IMR-90 (cell line): Measurements from ENCODE around the gene TBCC. TPM values are rescaled to one million over a fixed set of nuclear protein-coding genes. Genes with fewer than 3 reads are reported as not detected.

ENCODE experiments used
- ATAC-seq: fragments of 200-7000 bp; cut with Tn5 transposase; 2 replicates; pipeline ENCODE4 v1.9.1; 2020; ENCODE audit warnings: low read depth, mild to moderate bottlenecking, moderate library complexity
- BruUV-seq: library from RNA; stranded (reverse); fragments of 400-500 nt; replicated peaks from 2 replicates; lab custom pipeline; 2021; lab: Mats Ljungman, UMichigan
- CTCF ChIA-PET: fragments of 300-600 bp; formaldehyde crosslinking; extraction: SDS; loops from one replicate; lab custom pipeline; 2021; ENCODE audit warnings: antibody characterized with exemption; lab: Yijun Ruan, JAX
- POLR2A ChIA-PET: fragments of 300-600 bp; sonication (Branson Sonifier 250); formaldehyde crosslinking; loops from one replicate; lab custom pipeline; 2022; ENCODE audit warnings: antibody characterized with exemption; ENCODE audit not compliant: unreplicated experiment; lab: Charles Lee
- DNase-seq: peaks from one replicate; pipeline ENCODE4 v3.0.0; 2013
- H2AFZ ChIP-seq: replicated peaks from 2 replicates; pipeline ENCODE3; 2013; ENCODE audit warnings: low read length, mild to moderate bottlenecking; ENCODE audit not compliant: poor library complexity
- H2AK5ac ChIP-seq: 2 replicates; pipeline ENCODE4 v1.6.1; 2013; ENCODE audit warnings: low read depth, low read length, inconsistent platforms
- H2AK9ac ChIP-seq: replicated peaks from 2 replicates; pipeline ENCODE3; 2013; ENCODE audit warnings: mild to moderate bottlenecking, low read depth, low read length, moderate library complexity; ENCODE audit not compliant: poor library complexity
- H2BK120ac ChIP-seq: 2 replicates; pipeline ENCODE4 v1.6.1; 2013; ENCODE audit warnings: low read depth, low read length, inconsistent platforms
- H2BK15ac ChIP-seq: 3 replicates; pipeline ENCODE4 v1.6.1; 2013; ENCODE audit warnings: low read depth, low read length, inconsistent platforms
- H2BK20ac ChIP-seq: 2 replicates; pipeline ENCODE4 v1.6.1; 2013; ENCODE audit warnings: low read depth, mild to moderate bottlenecking, inconsistent platforms, low read length, moderate library complexity
- H2BK5ac ChIP-seq: 2 replicates; pipeline ENCODE4 v1.6.1; 2013; ENCODE audit warnings: mild to moderate bottlenecking, low read depth, low read length, inconsistent platforms; ENCODE audit not compliant: poor library complexity, severe bottlenecking
- H3K14ac ChIP-seq: replicated peaks from 2 replicates; pipeline ENCODE4 v1.6.1; 2013; ENCODE audit warnings: low read depth, low read length, inconsistent platforms
- H3K18ac ChIP-seq: 2 replicates; pipeline ENCODE4 v1.6.1; 2013; ENCODE audit warnings: low read depth, low read length, control low read depth
- H3K23ac ChIP-seq: 2 replicates; pipeline ENCODE4 v1.6.1; 2013; ENCODE audit warnings: low read depth, low read length, inconsistent platforms
- H3K27ac ChIP-seq: 2 replicates; pipeline ENCODE4 v1.5.1; 2013; ENCODE audit warnings: mild to moderate bottlenecking, control low read depth, low read length; ENCODE audit not compliant: insufficient read depth
- H3K27me3 ChIP-seq: 2 replicates; pipeline ENCODE4 v1.6.1; 2013; ENCODE audit warnings: low read length; ENCODE audit not compliant: control insufficient read depth, insufficient read depth
- H3K36me3 ChIP-seq: 2 replicates; pipeline ENCODE4 v1.6.1; 2013; ENCODE audit warnings: low read length, mixed read lengths; ENCODE audit not compliant: control insufficient read depth, insufficient read depth
- H3K4ac ChIP-seq: 2 replicates; pipeline ENCODE4 v1.6.1; 2013; ENCODE audit warnings: low read depth, low read length, inconsistent platforms
- H3K4me1 ChIP-seq: 2 replicates; pipeline ENCODE4 v1.6.1; 2013; ENCODE audit warnings: low read length, mixed read lengths; ENCODE audit not compliant: control insufficient read depth, insufficient read depth
- H3K4me2 ChIP-seq: 2 replicates; pipeline ENCODE4 v1.6.1; 2013; ENCODE audit warnings: low read depth, mild to moderate bottlenecking, control low read depth, low read length, moderate library complexity
- H3K4me3 ChIP-seq: 2 replicates; pipeline ENCODE4 v1.5.1; 2013; ENCODE audit warnings: low read depth, mild to moderate bottlenecking, control low read depth, low read length, moderate library complexity; ENCODE audit not compliant: insufficient read depth
- H3K56ac ChIP-seq: 2 replicates; pipeline ENCODE4 v1.6.1; 2013; ENCODE audit warnings: low read length, inconsistent platforms; ENCODE audit not compliant: insufficient read depth; ENCODE audit errors: extremely low read depth
- H3K79me1 ChIP-seq, 2 experiments: 2 replicates each; pipeline ENCODE4 v1.6.1; 2013; ENCODE audit warnings: low read length in 2 of 2, inconsistent platforms in 1 of 2, low read depth in 1 of 2
- H3K9ac ChIP-seq: 2 replicates; pipeline ENCODE4 v1.6.1; 2013; ENCODE audit warnings: low read depth, low read length, control low read depth
- H3K9me1 ChIP-seq: 2 replicates; pipeline ENCODE4 v1.6.1; 2013; ENCODE audit warnings: low read length, inconsistent platforms; ENCODE audit not compliant: insufficient read depth
- H3K9me3 ChIP-seq: 2 replicates; pipeline ENCODE4 v1.6.1; 2013; ENCODE audit warnings: low read length; ENCODE audit not compliant: control insufficient read depth, insufficient read depth
- H4K20me1 ChIP-seq: 2 replicates; pipeline ENCODE4 v1.6.1; 2013; ENCODE audit warnings: low read length, inconsistent platforms; ENCODE audit not compliant: insufficient read depth
- H4K5ac ChIP-seq: 2 replicates; pipeline ENCODE4 v1.6.1; 2013; ENCODE audit warnings: mild to moderate bottlenecking, low read depth, low read length, control low read depth
- H4K8ac ChIP-seq, 2 experiments: 2 replicates each; pipeline ENCODE4 v1.6.1; 2013; ENCODE audit warnings: low read depth in 2 of 2, low read length in 2 of 2, control low read depth in 1 of 2, inconsistent platforms in 1 of 2
- H4K91ac ChIP-seq: 2 replicates; pipeline ENCODE4 v1.6.1; 2013; ENCODE audit warnings: low read depth, low read length, inconsistent platforms; ENCODE audit not compliant: insufficient read depth
- BHLHE40 ChIP-seq: fragments of 150-350 bp; IDR thresholded peaks from 2 replicates; pipeline ENCODE4 v1.6.1; 2016; ENCODE audit warnings: mild to moderate bottlenecking, low read depth, low read length
- CEBPB ChIP-seq: IDR thresholded peaks from 2 replicates; pipeline ENCODE4 v1.6.1; 2012; ENCODE audit warnings: low read depth, low read length, improper control_type of control experiment
- CHD1 ChIP-seq: IDR thresholded peaks from 2 replicates; pipeline ENCODE4 v1.6.1; 2012; ENCODE audit warnings: low read depth, low read length, improper control_type of control experiment
- FOS ChIP-seq: fragments of 150-350 bp; IDR thresholded peaks from 2 replicates; pipeline ENCODE4 v1.6.1; 2016; ENCODE audit warnings: low read depth, low read length
- MAFK ChIP-seq: IDR thresholded peaks from 2 replicates; pipeline ENCODE4 v1.6.1; 2012; ENCODE audit warnings: low read depth, low read length, improper control_type of control experiment
- MAZ ChIP-seq: IDR thresholded peaks from 2 replicates; pipeline ENCODE4 v1.6.1; 2012; ENCODE audit warnings: low read depth, mild to moderate bottlenecking, low read length, improper control_type of control experiment, moderate library complexity, borderline replicate concordance
- MXI1 ChIP-seq: IDR thresholded peaks from 2 replicates; pipeline ENCODE4 v1.6.1; 2012; ENCODE audit warnings: low read depth, mild to moderate bottlenecking, low read length, moderate library complexity, borderline replicate concordance
- NFE2L2 ChIP-seq: fragments of 150-350 bp; IDR thresholded peaks from 2 replicates; pipeline ENCODE4 v1.6.1; 2016; ENCODE audit warnings: low read depth, mild to moderate bottlenecking, low read length
- POLR2A ChIP-seq: IDR thresholded peaks from 2 replicates; pipeline ENCODE4 v1.6.1; 2012; ENCODE audit warnings: mild to moderate bottlenecking, low read depth, low read length
- RAD21 ChIP-seq: IDR thresholded peaks from 2 replicates; pipeline ENCODE4 v1.6.1; 2012; ENCODE audit warnings: low read length, improper control_type of control experiment
- RCOR1 ChIP-seq: IDR thresholded peaks from 2 replicates; pipeline ENCODE4 v1.6.1; 2012; ENCODE audit warnings: mild to moderate bottlenecking, low read length, improper control_type of control experiment; ENCODE audit not compliant: insufficient replicate concordance
- RFX5 ChIP-seq: IDR thresholded peaks from 2 replicates; pipeline ENCODE4 v1.8.0; 2012; ENCODE audit warnings: low read depth, mild to moderate bottlenecking, low read length, moderate library complexity
- SMC3 ChIP-seq: fragments of 150-350 bp; IDR thresholded peaks from 2 replicates; pipeline ENCODE4 v1.6.1; 2016; ENCODE audit warnings: low read depth, mild to moderate bottlenecking, antibody characterized with exemption, low read length, moderate library complexity
- USF2 ChIP-seq: fragments of 150-350 bp; IDR thresholded peaks from 2 replicates; pipeline ENCODE4 v1.6.1; 2017; ENCODE audit warnings: mild to moderate bottlenecking, antibody characterized with exemption, low read length, low read depth
- WGBS, 2 experiments: methylation state at CpG; one replicate each; pipeline versions ENCODE4 v1.1.5 to v1.1.7; 2013; ENCODE audit warnings: missing lambda C conversion rate in 2 of 2; ENCODE audit not compliant: insufficient read length in 1 of 2; ENCODE audit errors: extremely low coverage in 2 of 2; 5-methylcytosine and 5-hydroxymethylcytosine counted together
- dilution Hi-C: fragments of 300-500 bp; cut with HindIII; formaldehyde crosslinking; loops from one replicate; pipeline ENCODE4 v1.14.3; 2018; ENCODE audit warnings: low sequenced_read_pairs; ENCODE audit not compliant: unreplicated experiment
- in situ Hi-C: fragments of 300-500 bp; cut with MboI; formaldehyde crosslinking; loops from 3 replicates; pipeline ENCODE4 v1.14.3; 2019; ENCODE audit warnings: low sequenced_read_pairs, inconsistent platforms, mixed read lengths
- intact Hi-C: fragments of 100-400 bp; cut with micrococcal nuclease; formaldehyde crosslinking; loops from 2 replicates; pipeline ENCODE4 v1.10.0; 2022
- polyA plus RNA-seq, 3 experiments: library from polyadenylated mRNA; depleted of rRNA; stranded (reverse); fragments of >200 nt; gene quantifications; 2 replicates each; pipeline ENCODE4 v1.2.3, GENCODE V29; 2012; ENCODE audit warnings: low replicate concordance in 1 of 3
- total RNA-seq: library from RNA; depleted of rRNA; stranded (reverse); fragments of >200 nt; gene quantifications from 2 replicates; pipeline ENCODE4 v1.2.3, GENCODE V29; 2012
- TF ChIP-seq, protein P1 (sequence below): conservative IDR thresholded peaks from 2 replicates; pipeline ENCODE4 v1.5.1; 2012; ENCODE audit warnings: mild to moderate bottlenecking, low read depth, low read length, improper control_type of control experiment
- TF ChIP-seq, protein P2 (sequence below): fragments of 150-350 bp; IDR thresholded peaks from 2 replicates; pipeline ENCODE4 v1.6.1; 2016; ENCODE audit warnings: low read depth, mild to moderate bottlenecking, low read length, moderate library complexity, borderline replicate concordance

The TBCC gene
- total and polyA plus RNA-seq, 2 of the 4 experiments (the other 2 are of a cell fraction): 23.0 to 32.6 TPM

GRCh38 chr6:42758756-42759430 is 13.0 kb upstream of the TBCC start:
- H3K9me3 ChIP-seq: no peaks in the 10 kb centered on the region
- H3K36me3 ChIP-seq: no peaks in the 10 kb centered on the region
- H3K14ac ChIP-seq: no peak overlapping the region
- dilution Hi-C loops (no loop called here), intact Hi-C loops (no loop called here), in situ Hi-C loops (no loop called here)
- no peaks in the 10 kb centered on the region for H3K27me3 ChIP-seq
- no peak overlapping the region for H2BK20ac ChIP-seq
- H4K8ac ChIP-seq: no peak overlapping the region
- no peak overlapping the region for H3K4ac ChIP-seq
- H3K4me1 ChIP-seq: no peaks in the 10 kb centered on the region
- no peak overlapping the region for H4K91ac ChIP-seq
- no peak overlapping the region for H3K56ac ChIP-seq
- WGBS, 2 experiments: 83% methylated on average over 2 of the region's 3 CpGs; no CpG with 5 or more reads in 1 of the 2 experiments
- no peak overlapping the region for H3K9ac ChIP-seq
- H2AFZ ChIP-seq: no peak overlapping the region
- H3K23ac ChIP-seq: no peak overlapping the region
- H4K20me1 ChIP-seq: no peaks in the 10 kb centered on the region
- H3K18ac ChIP-seq: no peak overlapping the region
- CTCF ChIA-PET: interaction anchor here (1.5 kb wide), 1 partner anchor 11 kb away, joined by 4 read pairs; no protein-coding TSS in a partner anchor
- H3K9me1 ChIP-seq: no peaks in the 10 kb centered on the region
- POLR2A ChIA-PET: no interaction called here
- ATAC-seq: no peak
- no TSS peak for BruUV-seq
- TF ChIP-seq, protein P1, sequence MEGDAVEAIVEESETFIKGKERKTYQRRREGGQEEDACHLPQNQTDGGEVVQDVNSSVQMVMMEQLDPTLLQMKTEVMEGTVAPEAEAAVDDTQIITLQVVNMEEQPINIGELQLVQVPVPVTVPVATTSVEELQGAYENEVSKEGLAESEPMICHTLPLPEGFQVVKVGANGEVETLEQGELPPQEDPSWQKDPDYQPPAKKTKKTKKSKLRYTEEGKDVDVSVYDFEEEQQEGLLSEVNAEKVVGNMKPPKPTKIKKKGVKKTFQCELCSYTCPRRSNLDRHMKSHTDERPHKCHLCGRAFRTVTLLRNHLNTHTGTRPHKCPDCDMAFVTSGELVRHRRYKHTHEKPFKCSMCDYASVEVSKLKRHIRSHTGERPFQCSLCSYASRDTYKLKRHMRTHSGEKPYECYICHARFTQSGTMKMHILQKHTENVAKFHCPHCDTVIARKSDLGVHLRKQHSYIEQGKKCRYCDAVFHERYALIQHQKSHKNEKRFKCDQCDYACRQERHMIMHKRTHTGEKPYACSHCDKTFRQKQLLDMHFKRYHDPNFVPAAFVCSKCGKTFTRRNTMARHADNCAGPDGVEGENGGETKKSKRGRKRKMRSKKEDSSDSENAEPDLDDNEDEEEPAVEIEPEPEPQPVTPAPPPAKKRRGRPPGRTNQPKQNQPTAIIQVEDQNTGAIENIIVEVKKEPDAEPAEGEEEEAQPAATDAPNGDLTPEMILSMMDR: no peak
- TF ChIP-seq MAFK (no peak), POLR2A (no peak), RAD21 (no peak), RCOR1 (no peak), USF2 (no peak), SMC3 (no peak), MXI1 (no peak), BHLHE40 (no peak), MAZ (no peak), NFE2L2 (no peak), CEBPB (no peak), RFX5 (no peak), CHD1 (no peak), FOS (no peak)
- TF ChIP-seq, protein P2, sequence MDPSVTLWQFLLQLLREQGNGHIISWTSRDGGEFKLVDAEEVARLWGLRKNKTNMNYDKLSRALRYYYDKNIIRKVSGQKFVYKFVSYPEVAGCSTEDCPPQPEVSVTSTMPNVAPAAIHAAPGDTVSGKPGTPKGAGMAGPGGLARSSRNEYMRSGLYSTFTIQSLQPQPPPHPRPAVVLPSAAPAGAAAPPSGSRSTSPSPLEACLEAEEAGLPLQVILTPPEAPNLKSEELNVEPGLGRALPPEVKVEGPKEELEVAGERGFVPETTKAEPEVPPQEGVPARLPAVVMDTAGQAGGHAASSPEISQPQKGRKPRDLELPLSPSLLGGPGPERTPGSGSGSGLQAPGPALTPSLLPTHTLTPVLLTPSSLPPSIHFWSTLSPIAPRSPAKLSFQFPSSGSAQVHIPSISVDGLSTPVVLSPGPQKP: no peak
- H3K79me1 ChIP-seq: 0 out of 4 replicates have a peak, but pooled peaks cover 0 to 2% of the 10 kb centered on the region in 2 experiments
- H3K4me3 ChIP-seq: no peak overlapping the region
- H4K5ac ChIP-seq: no peak overlapping the region
- H3K27ac ChIP-seq: no peak overlapping the region
- H2BK120ac ChIP-seq: no peak overlapping the region
- no peak for DNase-seq
- H2BK5ac ChIP-seq: no peak overlapping the region
- no peak overlapping the region for H2BK15ac ChIP-seq
- no peak overlapping the region for H3K4me2 ChIP-seq
- H2AK9ac ChIP-seq: no peak overlapping the region
- no peak overlapping the region for H2AK5ac ChIP-seq
